GM18867 (cell line): Measurements from ENCODE around the gene AARS1.
"Not testable (repeated sequence)": the region's sequence is repeated elsewhere in the genome, so short reads cannot be mapped to it uniquely, and the experiment has no call there.

Experiments used
- ATAC-seq: cut with Tn5 transposase; IDR thresholded peaks from one replicate; pipeline ENCODE4 v1.9.1; 2021; ENCODE audit warnings: mild to moderate bottlenecking, moderate library complexity; ENCODE audit not compliant: unreplicated experiment

AARS1 gene

GRCh38 chr16:70276392-70276791 lies 12.9 kb downstream of the AARS1 start:
- no peak for ATAC-seq

- ATAC-seq, result no peak
These were observed 17.6 kb downstream of the AARS1 start for GRCh38 chr16:70271696-70272095.

GRCh38 chr16:70270176-70270575 lies 19.1 kb downstream of the AARS1 start:
- ATAC-seq, result no peak

- no peak for ATAC-seq
These were observed 19.8 kb downstream of the AARS1 start for GRCh38 chr16:70269471-70269870.

- ATAC-seq, result not testable (repeated sequence)
These were observed 21.4 kb downstream of the AARS1 start for GRCh38 chr16:70267922-70268321.

GRCh38 chr16:70267516-70267915 lies 21.8 kb downstream of the AARS1 start:
- no peak for ATAC-seq

GRCh38 chr16:70259903-70260302 lies 29.4 kb downstream of the AARS1 start:
- not testable (repeated sequence) for ATAC-seq

GRCh38 chr16:70258946-70259345 lies 30.4 kb downstream of the AARS1 start:
- ATAC-seq, result no peak

- no peak for ATAC-seq
These were observed 31.2 kb downstream of the AARS1 start for GRCh38 chr16:70258065-70258464.

- no peak for ATAC-seq
These were observed 31.9 kb downstream of the AARS1 start for GRCh38 chr16:70257391-70257790.

- ATAC-seq, result no peak
These were observed 33.7 kb downstream of the AARS1 start for GRCh38 chr16:70255574-70255973.

- no peak for ATAC-seq
These were observed 34.4 kb downstream of the AARS1 start for GRCh38 chr16:70254965-70255286.

GRCh38 chr16:70254180-70254964 lies 34.9 kb downstream of the AARS1 start:
- no peak for ATAC-seq

GRCh38 chr16:70253291-70254106 lies 35.8 kb downstream of the AARS1 start:
- no peak for ATAC-seq

GRCh38 chr16:70252355-70252988 lies 36.8 kb downstream of the AARS1 start:
- ATAC-seq, result no peak

GRCh38 chr16:70251629-70252354 lies 37.5 kb downstream of the AARS1 start, which contains the start of gene EXOSC6:
TSS of gene EXOSC6 (minus strand) at chr16:70251940. CDS start at chr16:70251900, 40 bp downstream.
- peak; percentile 83 for ATAC-seq

- peak; percentile 45 for ATAC-seq
These were observed 38.3 kb downstream of the AARS1 start for GRCh38 chr16:70250748-70251628.

- ATAC-seq, result not testable (repeated sequence)
These were observed 39.6 kb downstream of the AARS1 start for GRCh38 chr16:70249697-70250096.

- ATAC-seq, result not testable (repeated sequence)
These were observed 50.5 kb downstream of the AARS1 start for GRCh38 chr16:70238773-70239172.

GRCh38 chr16:70231831-70232230 lies 57.5 kb downstream of the AARS1 start:
- ATAC-seq, result not testable (repeated sequence)
